NCI-H187 treated with DMSO at 0.1 percent for 48 hours (cell line): ENCODE results near the gene IMP3.
"Not testable (repeated sequence)": the region's sequence is repeated elsewhere in the genome, so short reads cannot be mapped to it uniquely, and the experiment has no call there.

Experiments used
- DNase-seq: peaks from one replicate; lab custom pipeline; 2025; lab: John Stamatoyannopoulos, UW

Gene IMP3, protein sequence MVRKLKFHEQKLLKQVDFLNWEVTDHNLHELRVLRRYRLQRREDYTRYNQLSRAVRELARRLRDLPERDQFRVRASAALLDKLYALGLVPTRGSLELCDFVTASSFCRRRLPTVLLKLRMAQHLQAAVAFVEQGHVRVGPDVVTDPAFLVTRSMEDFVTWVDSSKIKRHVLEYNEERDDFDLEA

DNA sequence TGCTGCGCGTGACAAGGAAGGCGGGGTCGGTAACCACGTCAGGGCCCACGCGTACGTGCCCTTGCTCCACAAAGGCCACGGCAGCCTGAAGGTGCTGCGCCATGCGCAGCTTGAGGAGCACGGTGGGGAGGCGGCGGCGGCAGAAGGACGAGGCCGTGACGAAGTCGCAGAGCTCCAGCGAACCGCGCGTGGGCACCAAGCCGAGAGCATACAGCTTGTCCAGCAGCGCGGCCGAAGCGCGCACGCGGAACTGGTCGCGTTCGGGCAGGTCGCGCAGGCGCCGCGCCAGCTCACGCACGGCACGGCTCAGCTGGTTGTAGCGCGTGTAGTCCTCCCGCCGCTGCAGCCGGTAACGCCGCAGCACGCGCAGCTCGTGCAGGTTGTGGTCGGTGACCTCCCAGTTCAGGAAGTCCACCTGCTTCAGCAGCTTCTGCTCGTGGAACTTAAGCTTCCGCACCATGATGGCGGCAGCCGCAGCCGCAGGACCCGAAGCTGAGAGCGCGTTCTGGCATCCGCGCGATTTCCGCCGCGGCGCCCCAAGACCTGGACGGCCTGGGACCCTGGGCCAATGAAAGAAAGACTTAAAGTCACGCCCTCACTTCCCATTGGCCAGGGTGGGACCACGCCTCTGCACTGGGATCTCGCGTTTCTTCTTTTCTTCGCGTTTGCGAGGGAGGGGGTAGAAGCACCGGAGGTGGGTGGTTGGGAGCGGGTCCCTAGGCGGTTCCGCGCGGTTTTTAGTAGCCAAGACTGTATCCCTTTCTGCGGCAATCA lies at the start of gene IMP3:
IMP3 (minus strand) TSS at position 516 of the 774 bp plus-strand sequence; CDS start at position 460, 56 bp downstream.
- peak; percentile 82 for DNase-seq

DNA sequence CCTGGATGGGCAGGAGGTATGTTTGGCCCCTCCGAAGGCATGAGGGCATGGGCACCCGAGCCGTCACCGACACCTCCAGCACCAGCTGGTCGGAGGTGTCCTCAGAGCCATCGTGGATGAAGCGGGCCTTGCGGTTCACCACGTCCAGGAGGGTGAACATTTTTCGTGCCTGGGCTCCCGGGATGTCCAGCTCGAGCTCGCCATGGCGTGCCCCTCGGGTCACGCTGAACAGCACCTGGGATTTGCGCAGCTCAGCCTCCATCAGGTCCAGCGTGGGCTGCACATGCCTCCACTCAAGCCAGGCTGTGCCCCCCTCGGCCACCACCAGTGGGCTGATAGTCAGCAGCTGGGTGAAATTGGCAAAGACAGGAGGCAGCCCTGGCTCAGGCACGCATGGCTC lies 49.4 kb upstream of the IMP3 start:
- DNase-seq, result not testable (repeated sequence)

DNA sequence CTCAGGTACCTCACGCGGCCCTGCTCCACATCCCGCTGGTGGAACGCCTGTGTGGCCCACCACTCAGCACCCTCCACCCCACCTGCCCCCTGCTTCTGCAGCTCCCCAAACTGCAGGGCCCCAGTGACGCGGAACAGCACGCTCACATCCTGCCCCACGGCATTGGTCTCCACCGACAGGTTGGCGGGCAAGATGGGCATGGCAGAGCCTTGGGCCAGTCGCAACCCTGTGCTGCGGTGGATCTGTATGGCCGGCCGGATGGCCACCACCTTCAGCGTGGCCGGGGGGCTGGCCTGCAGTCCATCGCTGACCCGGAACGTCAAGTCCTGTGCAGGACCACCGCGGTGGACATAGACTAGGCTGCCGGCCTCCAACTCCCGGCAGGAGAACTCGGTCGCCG lies 48.8 kb upstream of the IMP3 start:
- DNase-seq, result no peak

DNA sequence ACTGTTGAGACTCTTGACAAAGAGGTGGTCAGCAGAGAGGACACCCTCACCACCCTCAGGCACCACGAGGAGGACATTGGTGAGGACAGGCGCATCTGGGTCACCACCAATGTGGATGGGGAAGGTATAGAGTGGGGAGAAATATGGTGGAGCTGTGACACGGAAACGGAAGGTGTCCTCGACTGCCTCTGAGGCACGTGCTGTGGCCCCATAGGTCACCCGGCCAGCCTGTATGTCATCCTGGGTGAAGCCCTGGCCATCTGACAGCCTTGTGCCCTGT lies 48.2 kb upstream of the IMP3 start:
- DNase-seq, result no peak

DNA sequence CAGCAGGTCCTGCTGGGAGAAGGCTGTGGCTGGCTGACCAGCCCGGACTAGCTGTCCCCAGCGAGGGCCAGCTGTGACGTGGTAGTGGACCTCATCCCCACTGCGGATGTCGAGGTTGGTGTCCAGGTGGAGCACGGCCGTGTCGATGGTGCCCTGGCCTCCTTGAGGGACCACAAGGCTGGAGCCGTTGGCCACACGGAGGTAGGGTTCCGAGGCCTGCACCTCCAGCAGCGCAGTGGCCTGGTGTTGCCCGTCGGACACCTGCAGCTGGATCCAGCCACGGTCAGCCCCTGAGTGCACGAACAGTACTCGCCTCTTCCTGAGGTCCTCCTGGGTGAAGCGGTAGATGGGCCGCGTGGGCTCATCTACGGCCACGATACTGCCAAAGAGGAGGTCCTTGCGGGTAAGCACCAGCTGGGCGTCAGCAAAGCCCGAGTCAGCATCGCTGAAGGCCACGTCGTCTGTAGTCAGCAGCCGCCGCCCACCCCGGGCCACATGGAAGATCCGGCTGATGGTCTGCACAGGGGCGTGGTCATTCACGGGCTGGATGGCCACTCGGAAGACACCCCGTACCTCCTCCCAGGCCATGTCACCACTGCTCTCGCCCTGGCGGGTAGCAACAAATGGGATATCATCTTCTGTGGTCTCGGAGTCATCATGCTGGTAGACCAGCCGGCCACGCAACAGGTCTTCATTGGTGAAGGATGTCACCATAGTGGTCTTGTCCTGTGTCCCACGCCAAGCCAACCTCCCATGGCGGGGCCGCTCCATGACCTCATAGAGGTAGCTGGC lies 47.7 kb upstream of the IMP3 start:
- DNase-seq, result no peak

DNA sequence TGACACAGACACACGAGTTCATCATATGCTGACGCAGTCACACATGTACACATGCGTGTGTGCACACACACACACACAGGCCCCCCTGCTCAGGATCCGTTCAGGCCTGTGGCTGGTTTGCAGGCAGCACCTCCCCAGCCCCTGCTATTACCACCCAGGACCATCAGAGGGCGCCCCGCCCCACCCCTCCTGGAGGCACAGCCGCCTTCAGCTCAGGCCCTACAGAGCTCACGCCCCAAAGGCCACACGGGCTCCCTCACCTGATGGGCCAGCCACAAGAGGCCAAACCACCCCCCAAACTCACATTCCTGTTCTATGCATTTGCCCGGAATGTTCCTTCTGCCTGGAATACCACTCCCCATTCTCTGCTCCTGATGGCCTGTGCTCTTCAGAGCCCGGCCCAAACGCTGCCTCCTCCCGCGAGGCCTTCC lies 46.2 kb upstream of the IMP3 start:
- not testable (repeated sequence) for DNase-seq

DNA sequence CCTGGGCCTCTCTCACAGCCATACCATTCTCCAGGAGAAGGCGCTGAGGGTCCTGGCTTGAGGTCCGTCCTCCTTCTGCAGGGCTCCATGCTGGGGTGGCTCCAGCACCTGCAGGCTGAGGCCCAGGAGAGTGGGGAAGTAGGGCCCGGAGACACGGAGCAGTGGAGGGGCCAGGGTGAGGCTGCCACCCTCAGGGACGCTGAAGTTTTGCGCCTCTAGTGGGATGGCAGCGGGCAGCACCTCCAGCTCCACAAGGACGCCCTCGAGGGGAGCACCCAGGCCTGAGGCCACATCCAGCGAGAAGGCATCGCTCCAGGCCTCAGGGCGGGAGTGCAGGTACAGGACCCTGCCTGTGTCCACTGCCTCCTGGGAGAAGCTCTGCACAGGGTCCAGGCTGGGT lies 45.2 kb upstream of the IMP3 start:
- DNase-seq, result no peak

DNA sequence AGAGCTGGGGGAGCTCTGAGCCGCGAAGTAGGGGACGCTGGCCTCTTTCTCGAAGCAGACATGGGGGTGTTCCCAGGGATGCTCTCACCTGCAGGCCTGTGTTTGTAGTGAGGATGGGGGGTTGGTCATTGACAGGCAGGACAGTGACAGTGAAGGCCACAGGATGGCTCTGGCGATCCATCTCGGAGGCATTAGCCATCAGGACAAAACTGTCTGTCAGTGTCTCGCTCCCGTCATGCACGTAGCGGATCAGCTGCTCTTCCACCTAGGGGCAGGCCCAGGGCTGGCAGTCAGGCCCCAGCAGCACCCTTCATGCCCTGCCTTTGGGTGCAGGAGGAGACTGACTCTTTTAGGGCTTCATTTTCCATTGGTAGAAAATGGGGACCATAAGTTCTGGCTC lies 44.6 kb upstream of the IMP3 start:
- no peak for DNase-seq

DNA sequence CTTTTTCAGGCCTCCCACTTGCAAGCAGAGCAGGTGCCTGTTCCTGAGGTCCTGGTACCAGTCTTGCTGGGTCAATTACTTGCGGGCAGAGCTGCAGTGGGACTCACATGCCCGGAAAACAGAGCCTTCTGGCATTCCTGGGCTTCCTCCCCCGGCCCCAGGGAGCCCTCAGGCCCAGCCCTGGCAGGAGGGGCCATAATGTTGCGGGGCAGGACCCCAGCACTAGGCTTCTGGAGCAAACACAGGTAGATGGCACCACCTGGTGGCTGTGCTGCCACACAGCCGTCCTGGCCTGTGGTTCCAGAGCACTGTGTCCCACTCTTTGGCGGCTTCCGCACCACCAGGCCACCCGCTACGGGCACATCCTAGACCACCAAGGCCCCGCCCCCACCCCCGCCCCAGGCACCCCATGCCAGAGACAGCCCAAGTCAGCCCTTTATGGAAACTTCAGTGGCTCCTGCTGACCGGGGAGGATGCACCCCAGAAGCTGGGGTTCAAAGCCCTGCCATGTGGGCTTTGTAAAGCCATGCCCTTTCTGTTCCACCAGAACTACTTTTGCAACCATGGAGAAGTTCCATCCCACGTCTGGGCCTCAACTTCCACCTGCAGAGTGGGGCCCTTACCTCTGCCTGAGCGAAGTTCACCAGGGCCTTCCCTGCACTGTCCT lies 43.8 kb upstream of the IMP3 start:
- DNase-seq, result not testable (repeated sequence)

DNA sequence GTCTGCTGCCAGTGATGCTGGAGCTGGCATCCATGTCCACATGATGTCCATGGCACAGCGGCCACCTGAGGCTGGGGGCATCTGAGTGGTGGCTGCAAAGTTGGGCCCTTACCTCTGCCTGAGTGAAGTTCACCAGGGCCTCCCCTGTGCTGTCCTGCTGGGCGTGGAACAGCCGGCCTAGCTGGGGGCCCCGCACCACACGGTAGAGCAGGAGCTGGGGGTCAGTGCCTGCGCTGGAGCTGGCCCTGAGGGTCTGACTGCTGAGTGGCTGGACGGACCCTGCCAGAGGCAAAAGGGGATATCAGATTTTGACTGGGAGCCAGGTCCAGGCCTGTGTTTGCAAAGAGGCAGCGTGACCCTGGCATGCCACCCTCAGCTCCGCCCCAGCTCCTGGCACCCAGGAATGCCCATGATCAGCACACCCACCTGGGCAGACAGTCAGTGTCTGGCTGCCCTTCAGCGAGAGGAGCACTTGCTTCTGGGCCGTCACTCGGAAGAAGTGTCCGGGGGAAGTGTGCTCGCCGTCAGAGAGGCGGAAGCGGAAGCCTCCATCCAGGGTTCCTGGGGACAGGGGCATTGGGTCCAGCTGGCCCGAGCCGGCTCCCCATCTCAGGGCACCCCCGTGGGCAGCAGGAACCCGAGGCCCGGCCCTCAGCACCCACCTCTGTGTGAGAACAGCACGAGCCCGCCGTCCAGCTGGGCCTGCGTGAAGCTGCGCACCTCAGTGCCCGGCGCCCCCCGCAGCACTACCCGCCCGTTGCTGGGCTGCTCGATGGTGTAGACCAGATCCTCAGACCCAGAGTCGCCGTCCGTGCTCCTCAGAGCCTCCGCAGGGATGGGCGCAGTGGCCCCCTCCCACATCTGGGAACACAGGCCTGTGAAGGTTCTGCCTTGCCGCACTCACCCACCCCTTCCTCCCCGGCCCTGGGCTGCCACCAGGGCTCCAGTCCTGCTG lies 42.4 kb upstream of the IMP3 start:
- no peak for DNase-seq

DNA sequence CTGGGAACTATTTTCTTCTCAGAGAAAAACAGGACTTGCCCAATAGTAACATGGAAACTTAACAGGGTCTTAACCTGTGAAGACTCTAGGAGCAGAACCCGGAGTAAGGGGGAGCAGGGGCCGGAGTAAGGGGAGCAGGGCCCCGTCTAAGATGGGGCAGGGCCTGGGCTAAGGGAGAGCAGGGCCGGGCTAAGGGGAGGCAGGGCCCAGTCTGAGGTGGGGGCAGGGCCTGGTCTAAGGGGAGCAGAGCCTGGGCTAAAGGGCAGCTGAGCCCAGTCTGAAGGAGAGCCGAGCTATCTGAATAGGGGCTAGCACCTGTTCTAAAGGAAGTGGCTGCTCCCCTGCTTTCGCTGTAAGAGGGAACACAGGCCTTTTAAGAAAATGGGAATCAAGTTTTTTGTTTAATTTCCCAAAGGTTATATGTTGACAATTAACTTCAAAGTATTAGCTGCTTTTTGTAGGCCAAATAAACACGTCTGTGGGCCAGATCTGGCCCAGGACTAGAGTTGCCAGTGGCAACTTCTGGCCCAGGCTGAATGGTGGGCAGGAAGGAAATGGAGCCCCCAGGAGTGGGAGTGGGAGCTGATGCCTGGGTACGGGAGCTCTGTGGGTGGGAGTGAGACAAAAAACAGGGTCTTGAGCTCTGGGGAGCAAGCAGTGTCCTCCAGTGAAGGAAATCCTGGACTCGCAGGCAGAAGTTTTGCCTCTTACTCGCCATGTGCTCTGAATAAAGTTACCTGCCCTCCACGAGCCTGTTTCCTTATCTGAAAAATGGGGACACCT lies 40.2 kb upstream of the IMP3 start:
- no peak for DNase-seq

DNA sequence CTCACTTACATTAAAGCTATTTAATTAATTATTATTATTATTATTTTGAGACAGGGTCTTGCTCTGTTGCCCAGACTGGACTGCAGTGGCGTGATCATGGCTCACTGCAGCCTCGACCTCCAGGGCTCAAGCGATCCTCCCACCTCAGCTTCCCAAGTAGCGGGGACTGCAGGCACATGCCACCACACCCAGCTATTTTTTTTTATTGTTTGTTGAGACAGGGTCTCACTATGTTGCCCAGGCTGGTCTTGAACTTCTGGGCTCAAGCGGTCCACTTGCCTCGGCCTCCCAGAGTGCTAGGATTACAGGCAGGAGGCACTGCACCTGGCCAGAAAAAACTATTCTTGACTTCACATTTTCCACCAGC lies 38.3 kb upstream of the IMP3 start:
- not testable (repeated sequence) for DNase-seq

DNA sequence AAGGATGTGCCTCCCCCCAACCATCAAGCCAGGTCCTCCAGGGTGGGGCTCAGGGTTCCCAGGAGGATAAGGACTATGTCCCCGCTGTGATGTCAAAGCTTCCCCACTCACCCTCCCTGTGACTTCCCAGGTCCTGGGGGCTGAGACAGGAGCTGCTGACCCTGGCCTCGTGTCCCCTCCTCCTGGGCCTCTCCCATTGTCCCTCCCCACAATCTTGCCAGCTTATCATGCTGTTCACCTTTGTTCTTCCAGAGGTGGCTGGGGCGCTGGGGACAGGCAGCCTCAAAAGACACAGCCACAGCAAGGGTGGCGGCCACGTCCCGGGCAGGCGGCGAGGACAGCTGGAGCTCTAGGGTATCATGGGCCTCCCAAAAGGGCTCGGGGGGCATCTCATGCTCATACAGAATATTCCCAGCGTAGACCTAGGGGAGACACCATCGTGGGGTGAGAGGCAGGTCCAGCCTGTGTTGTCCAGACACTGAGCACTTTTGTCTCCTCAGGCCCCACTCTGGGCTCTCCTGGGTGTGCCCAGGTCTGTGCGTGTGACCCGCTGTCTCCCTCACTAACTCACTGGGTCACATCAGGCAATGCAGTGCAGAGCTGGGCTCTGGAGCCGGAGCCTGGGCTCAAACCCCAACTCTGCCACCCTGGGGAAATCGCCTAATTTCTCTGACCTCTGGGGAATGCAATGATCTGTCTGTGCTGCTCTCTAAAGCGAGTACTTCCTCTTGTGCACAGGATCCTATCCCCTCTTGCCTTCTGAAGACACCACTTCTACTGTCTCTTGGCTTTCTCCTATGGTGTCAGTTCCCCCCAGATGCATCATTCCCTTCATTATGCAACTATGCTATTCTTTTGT lies 37.7 kb upstream of the IMP3 start:
- no peak for DNase-seq

DNA sequence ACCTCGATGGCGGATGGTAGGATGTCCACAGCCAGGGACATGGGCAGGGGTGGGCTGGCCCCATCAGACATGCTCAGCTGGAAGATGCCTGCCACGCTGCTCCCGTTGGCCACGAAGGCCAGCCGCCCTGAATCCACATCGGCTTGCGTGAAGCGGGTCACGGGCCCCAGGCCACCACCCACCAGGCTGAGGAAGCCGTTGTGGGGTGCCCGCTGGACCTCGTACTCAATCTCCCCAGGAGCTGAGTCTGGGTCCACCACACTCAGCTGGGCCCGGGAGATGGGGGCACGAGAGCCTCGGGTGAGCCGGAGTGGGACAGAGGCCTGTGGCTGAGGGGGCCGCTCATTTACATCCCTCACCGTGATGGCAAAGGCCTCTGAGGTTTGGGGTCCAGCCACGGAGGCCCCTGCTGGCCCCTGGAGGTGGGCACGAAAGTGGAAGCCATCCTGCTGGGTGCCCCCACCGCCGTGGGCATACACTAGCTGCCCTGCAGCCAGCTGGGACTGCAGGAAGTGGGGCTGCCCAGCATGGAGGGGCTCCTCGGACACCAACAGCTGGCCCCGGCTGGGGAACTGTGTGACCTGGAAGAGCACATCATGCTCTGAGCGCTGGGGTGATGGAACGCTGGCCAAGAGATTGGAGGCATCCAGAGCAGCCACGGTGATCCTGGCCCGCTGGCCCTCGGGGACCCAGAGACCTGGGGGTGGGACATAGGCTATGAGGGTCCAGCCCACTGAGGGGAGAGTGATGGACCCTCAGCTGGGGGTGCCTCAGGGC lies 36.9 kb upstream of the IMP3 start:
- no peak for DNase-seq

DNA sequence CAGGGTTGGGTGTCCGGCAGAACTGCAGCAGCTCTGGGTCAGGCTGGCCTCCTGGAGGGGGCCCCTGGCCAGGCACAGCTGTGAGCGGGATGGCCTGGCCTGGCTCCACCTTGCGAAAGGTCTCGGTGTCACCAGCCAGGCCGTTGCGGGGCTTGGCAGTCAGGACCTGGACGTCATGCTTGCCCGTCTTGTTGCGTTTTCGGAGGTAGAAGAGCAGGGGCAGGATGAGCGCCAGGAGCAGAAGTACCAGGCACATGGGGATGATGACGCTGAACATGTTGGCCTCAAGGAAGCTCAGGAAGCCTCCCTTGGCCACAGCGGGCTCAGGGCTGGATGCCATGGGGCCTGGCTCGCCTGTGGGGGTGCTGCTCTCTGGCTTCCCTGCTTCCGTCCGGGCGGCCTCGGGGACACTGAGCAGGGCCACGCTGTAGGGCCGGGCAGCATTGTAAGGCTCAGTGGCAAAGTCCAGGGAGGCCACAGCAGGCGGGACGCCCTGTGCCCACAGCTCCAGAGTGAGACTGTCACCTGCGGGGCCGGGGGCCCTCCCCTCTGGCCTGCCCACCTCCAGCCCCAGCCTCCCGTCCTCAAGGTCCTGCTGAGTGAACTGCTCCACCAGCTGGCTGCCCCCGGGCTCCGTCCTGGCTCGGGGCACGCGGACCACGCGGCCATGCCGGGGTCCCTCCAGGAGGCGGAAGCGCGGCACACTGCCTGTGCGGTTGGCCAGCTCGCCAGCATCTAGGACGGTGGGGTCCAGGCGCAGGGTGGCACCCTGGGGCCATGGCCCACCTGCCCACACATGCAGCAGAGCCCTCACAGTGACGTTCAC lies 35.8 kb upstream of the IMP3 start:
- DNase-seq, result no peak

DNA sequence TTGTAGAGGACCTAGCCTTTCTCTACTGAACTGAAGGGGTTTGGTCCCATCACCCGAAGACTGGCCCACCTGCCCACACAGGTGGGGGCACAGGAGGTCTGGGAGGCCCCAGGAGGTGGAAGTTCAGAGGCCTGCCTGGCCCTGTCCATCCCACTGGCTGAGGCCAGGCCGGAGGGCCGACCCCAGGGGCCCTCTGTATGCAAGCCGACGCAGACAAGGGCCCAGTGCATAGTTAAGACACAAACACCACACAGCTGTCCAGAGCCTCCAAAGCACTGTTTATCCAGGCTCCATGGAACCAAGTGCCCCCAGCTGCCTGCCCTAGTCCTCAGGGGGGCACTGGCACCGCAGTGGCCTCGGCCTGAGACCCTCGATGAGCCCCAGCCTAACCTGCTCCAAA lies 34.3 kb upstream of the IMP3 start:
- no peak for DNase-seq

DNA sequence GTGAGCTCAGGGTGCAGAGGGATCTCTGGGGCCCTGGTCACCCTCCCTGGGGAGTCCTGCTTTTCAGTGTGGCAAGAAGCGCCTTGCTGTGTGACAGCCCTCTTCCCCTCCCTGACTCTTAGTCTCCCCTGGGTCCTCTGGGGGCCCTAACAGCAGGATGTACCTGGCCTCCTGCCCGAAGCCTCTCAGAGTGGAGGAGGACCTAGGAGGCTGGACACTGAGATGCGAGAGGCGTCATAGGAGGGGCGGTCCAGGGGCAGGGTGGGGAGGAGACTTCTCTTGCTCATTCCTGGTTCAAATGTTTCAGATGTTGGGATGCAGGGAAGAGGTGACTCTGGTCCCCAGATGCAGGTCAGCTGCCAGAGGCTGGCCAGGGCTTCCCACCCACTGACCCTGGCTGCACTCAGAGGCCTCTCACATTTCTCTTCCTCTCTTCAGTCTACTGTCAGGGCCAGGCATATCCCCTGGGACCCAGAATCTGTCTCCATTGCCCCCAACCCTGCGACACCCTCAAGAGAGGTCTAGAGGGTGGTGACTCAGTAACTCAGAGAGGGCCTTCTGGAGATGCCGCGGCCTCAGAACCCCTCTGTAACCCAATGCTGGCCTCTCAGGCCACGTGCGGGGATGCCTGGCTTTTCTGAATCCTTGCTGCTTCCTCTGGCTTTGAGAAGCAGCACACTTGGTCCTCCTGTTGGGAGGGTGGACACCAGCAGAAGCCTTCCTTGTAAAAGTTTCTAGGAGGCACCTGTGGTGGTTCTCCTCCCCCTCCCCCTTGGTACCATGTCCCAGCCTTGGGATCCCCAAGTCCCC lies 33.6 kb upstream of the IMP3 start:
- DNase-seq, result no peak
